K562 treated with DMSO at 1 percent for 48 hours (cell line): ENCODE measurements around the gene RAPGEF6. TPM values are rescaled to one million over a fixed set of nuclear protein-coding genes. Genes with fewer than 3 reads are reported as not detected.

Source experiments
- total RNA-seq: library from RNA; unstranded; fragments of 300-600 nt; gene quantifications from 2 replicates; pipeline ENCODE4 v1.2.3, GENCODE V29; 2022; ENCODE audit warnings: low replicate concordance; ENCODE audit errors: extremely low read depth

The RAPGEF6 gene
- not detected in 2 replicates for total RNA-seq

GRCh38 chr5:131634996-131635683, at the start of gene RAPGEF6:
Gene RAPGEF6 (minus strand): TSS chr5:131635229. CDS start chr5:131635030, 199 bp downstream.

Other genes starting within 250 kb of the RAPGEF6 start
- not detected in 2 replicates for gene FNIP1, start 161.8 kb upstream of the RAPGEF6 start, total RNA-seq